MM.1S (cell line): Measurements from ENCODE around the gene PLXNA2.

Experiments used
- DNase-seq: peaks from one replicate; pipeline ENCODE4 v3.0.0-alpha.2; 2015
- H2AFZ ChIP-seq: fragments of 300-600 bp; sonication (generic); 2 replicates; pipeline ENCODE4 v1.6.0; 2016; ENCODE audit warnings: antibody characterized with exemption, low read length
- H3F3A ChIP-seq: fragments of 300-600 bp; sonication (generic); 2 replicates; pipeline ENCODE4 v1.6.1; 2016; ENCODE audit warnings: mild to moderate bottlenecking, antibody characterized with exemption, low read length, moderate library complexity, mixed read lengths; ENCODE audit not compliant: insufficient read depth
- H3K27ac ChIP-seq: fragments of 300-600 bp; sonication (generic); 2 replicates; pipeline ENCODE4 v1.5.1; 2016; ENCODE audit warnings: mild to moderate bottlenecking, low read length
- H3K27me3 ChIP-seq: fragments of 300-600 bp; sonication (generic); replicated peaks from 2 replicates; pipeline ENCODE4 v1.6.0; 2016; ENCODE audit warnings: low read length; ENCODE audit not compliant: insufficient read depth
- H3K36me3 ChIP-seq: fragments of 300-600 bp; sonication (generic); replicated peaks from 2 replicates; pipeline ENCODE4 v1.6.1; 2016; ENCODE audit warnings: mild to moderate bottlenecking, low read length, mixed read lengths; ENCODE audit not compliant: insufficient read depth
- H3K4me1 ChIP-seq: fragments of 300-600 bp; sonication (generic); 2 replicates; pipeline ENCODE4 v1.6.1; 2016; ENCODE audit warnings: low read length, mixed read lengths
- H3K4me2 ChIP-seq: fragments of 300-600 bp; sonication (generic); 2 replicates; pipeline ENCODE4 v1.6.0; 2016; ENCODE audit warnings: low read depth, low read length
- H3K4me3 ChIP-seq: fragments of 300-600 bp; sonication (generic); 2 replicates; pipeline ENCODE4 v1.5.1; 2016; ENCODE audit warnings: low read length, mixed read lengths
- H3K79me2 ChIP-seq: fragments of 300-600 bp; sonication (generic); 2 replicates; pipeline ENCODE4 v1.6.1; 2016; ENCODE audit warnings: mixed run types, low read length, mixed read lengths
- H3K9ac ChIP-seq: fragments of 300-600 bp; sonication (generic); 2 replicates; pipeline ENCODE4 v1.6.1; 2016; ENCODE audit warnings: low read length, mixed read lengths
- H3K9me2 ChIP-seq: fragments of 300-600 bp; sonication (generic); replicated peaks from 2 replicates; pipeline ENCODE4 v1.6.1; 2016; ENCODE audit warnings: mild to moderate bottlenecking, low read length, mixed read lengths; ENCODE audit not compliant: insufficient read depth
- H3K9me3 ChIP-seq: fragments of 300-600 bp; sonication (generic); replicated peaks from 2 replicates; pipeline ENCODE4 v1.6.1; 2016; ENCODE audit warnings: mild to moderate bottlenecking, low read length, mixed read lengths; ENCODE audit not compliant: insufficient read depth
- H4K20me1 ChIP-seq: fragments of 300-600 bp; sonication (generic); 2 replicates; pipeline ENCODE4 v1.6.1; 2016; ENCODE audit warnings: mild to moderate bottlenecking, low read length, moderate library complexity, mixed read lengths; ENCODE audit not compliant: insufficient read depth
- EZH2 ChIP-seq: fragments of 300-600 bp; sonication (generic); optimal IDR thresholded peaks from 2 replicates; pipeline ENCODE3; 2017; ENCODE audit warnings: low read depth, mild to moderate bottlenecking, antibody characterized with exemption, low read length, mixed read lengths
- EZH2phosphoT487 ChIP-seq: fragments of 300-600 bp; sonication (generic); IDR thresholded peaks from 2 replicates; pipeline ENCODE4 v1.6.1; 2018; ENCODE audit warnings: antibody characterized with exemption, low read length
- TF ChIP-seq, protein P1 (sequence below): fragments of 300-600 bp; sonication (generic); IDR thresholded peaks from 2 replicates; pipeline ENCODE4 v1.5.1; 2016; ENCODE audit warnings: antibody characterized with exemption, low read length, mixed read lengths

Gene PLXNA2

DNA sequence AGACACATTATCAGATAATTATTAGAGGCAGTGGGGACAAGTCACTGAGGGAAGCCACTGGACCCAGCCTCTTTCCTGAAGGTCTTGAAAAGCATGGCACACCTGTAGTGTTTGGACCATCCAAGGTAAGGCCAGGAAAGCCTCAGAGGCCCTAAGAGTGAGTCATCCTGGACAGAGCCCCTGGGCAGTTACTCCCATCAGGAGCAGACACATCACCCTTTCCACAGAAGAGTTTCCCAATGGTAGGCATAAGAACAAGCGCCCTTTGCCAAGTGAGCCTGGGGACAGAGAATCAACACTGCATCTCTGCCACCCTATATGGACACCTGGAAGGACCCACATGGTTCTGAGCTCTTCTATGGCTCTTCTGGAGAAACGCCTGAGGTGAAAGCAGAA lies 136.0 kb downstream of the PLXNA2 start:
- Histone ChIP-seq H3K79me2 (no peaks in the 10 kb centered on the region), H3K4me3 (no peak overlapping the region), H3K27me3 (no peaks in the 10 kb centered on the region), H3K9me3 (no peaks in the 10 kb centered on the region), H3K9me2 (no peaks in the 10 kb centered on the region), H3K36me3 (no peaks in the 10 kb centered on the region), H3F3A (no peaks in the 10 kb centered on the region), H3K4me1 (no peaks in the 10 kb centered on the region), H3K9ac (no peak overlapping the region), H2AFZ (no peak overlapping the region), H3K4me2 (no peak overlapping the region), H4K20me1 (no peaks in the 10 kb centered on the region), H3K27ac (no peak overlapping the region)
- DNase-seq: no peak
- TF ChIP-seq EZH2phosphoT487: no peak
- TF ChIP-seq, protein P1, sequence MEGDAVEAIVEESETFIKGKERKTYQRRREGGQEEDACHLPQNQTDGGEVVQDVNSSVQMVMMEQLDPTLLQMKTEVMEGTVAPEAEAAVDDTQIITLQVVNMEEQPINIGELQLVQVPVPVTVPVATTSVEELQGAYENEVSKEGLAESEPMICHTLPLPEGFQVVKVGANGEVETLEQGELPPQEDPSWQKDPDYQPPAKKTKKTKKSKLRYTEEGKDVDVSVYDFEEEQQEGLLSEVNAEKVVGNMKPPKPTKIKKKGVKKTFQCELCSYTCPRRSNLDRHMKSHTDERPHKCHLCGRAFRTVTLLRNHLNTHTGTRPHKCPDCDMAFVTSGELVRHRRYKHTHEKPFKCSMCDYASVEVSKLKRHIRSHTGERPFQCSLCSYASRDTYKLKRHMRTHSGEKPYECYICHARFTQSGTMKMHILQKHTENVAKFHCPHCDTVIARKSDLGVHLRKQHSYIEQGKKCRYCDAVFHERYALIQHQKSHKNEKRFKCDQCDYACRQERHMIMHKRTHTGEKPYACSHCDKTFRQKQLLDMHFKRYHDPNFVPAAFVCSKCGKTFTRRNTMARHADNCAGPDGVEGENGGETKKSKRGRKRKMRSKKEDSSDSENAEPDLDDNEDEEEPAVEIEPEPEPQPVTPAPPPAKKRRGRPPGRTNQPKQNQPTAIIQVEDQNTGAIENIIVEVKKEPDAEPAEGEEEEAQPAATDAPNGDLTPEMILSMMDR: no peak
- no peak for TF ChIP-seq EZH2

DNA sequence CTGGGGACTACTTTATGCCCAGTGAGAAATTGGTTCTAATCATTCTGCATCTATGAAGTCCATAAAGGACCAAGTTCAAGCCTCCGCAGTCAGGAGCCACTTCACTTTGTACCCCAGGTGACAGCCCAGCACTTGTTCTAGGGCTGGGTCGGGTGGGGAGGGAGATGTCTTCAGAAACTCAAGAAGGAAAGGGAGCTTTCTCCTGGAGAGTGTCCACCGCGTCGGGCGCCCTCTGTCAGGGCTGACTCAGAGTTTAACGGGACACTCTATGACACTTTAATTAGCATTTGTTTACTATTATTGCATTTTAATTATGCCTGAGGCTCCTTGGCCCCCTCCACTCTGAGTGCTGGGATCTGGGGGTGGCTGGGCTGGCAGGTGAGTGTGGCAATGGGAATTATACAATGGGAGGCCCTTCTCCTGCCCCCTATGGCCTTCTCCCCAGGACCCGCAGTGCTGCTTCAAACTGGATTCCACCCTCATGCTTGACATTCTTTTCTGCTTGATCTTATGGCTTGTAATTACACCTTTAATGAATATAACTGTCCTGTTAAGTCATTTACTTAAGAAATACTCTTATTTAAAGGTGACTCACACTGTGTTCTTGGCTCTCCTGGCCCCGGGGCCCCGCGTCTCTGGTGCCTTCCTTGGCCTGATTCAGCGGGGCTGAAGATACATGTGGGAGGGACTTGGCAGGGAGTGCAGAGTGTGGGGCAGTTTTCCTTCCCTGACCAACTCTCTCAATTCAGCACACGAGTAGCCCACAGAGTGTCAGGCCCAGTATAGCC lies 136.6 kb downstream of the PLXNA2 start:
- H3F3A ChIP-seq: no peaks in the 10 kb centered on the region
- no peak overlapping the region for H3K9ac ChIP-seq
- H3K9me3 ChIP-seq: no peaks in the 10 kb centered on the region
- DNase-seq: no peak
- H2AFZ ChIP-seq: no peak overlapping the region
- no peaks in the 10 kb centered on the region for H3K9me2 ChIP-seq
- H3K36me3 ChIP-seq: no peaks in the 10 kb centered on the region
- no peaks in the 10 kb centered on the region for H3K27me3 ChIP-seq
- no peak overlapping the region for H3K4me2 ChIP-seq
- no peaks in the 10 kb centered on the region for H4K20me1 ChIP-seq
- no peak for TF ChIP-seq EZH2
- H3K4me3 ChIP-seq: no peak overlapping the region
- no peaks in the 10 kb centered on the region for H3K4me1 ChIP-seq
- H3K27ac ChIP-seq: no peak overlapping the region
- H3K79me2 ChIP-seq: no peaks in the 10 kb centered on the region

DNA sequence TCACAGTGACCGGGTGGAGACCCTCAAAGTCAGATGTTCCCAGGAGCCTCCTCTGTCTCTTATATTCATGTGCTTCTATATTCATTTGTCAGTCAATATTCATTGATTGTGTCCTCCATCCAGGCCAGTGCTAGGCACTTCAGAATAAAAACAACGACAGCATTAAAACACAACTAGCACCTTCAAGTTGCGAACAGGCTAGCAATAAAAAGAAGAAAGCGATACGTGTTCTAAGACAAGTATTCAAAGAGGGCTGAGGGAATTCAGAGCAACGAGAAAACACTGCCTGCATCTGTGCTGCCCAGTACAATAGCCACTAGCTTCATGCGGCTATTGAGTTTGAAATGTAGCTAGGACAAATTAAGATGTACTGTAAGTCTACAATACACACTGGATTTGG lies 138.0 kb downstream of the PLXNA2 start:
- Histone ChIP-seq H3K9ac (no peak overlapping the region), H3K4me2 (no peak overlapping the region), H3K4me3 (no peak overlapping the region), H3K36me3 (no peaks in the 10 kb centered on the region), H3K4me1 (no peaks in the 10 kb centered on the region), H3K79me2 (no peaks in the 10 kb centered on the region), H2AFZ (no peak overlapping the region), H4K20me1 (no peaks in the 10 kb centered on the region), H3K27me3 (no peaks in the 10 kb centered on the region), H3F3A (no peaks in the 10 kb centered on the region), H3K9me3 (no peaks in the 10 kb centered on the region), H3K27ac (no peak overlapping the region), H3K9me2 (no peaks in the 10 kb centered on the region)
- TF ChIP-seq EZH2: no peak
- TF ChIP-seq, protein P1: no peak
- DNase-seq: no peak

DNA sequence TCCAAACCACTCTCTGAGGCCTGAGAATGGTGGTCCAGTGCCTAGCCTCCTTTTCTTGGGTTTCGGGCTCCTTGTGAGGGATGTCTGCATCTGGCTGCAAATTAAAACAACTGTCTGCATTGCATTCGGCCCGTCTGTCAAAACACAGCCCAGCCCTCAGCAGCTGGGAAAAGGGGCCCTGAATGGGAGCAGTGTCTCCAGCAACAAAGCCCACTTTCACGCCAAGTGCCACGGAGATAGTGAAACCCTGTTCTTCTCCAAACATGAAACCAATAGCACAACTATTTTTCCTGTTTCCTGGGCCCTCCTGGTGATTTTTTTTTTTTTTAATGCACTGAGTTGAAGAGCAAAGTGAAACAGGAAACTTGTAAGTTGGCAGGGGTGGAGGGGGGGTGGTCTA lies 138.4 kb downstream of the PLXNA2 start:
- Histone ChIP-seq H3K27me3 (no peaks in the 10 kb centered on the region), H3K4me2 (no peak overlapping the region), H3K4me3 (no peak overlapping the region), H3K9me2 (no peaks in the 10 kb centered on the region), H3K4me1 (no peaks in the 10 kb centered on the region), H3K9me3 (no peaks in the 10 kb centered on the region), H3K27ac (no peak overlapping the region), H3K9ac (no peak overlapping the region), H4K20me1 (no peaks in the 10 kb centered on the region), H3F3A (no peaks in the 10 kb centered on the region), H2AFZ (no peak overlapping the region), H3K36me3 (no peaks in the 10 kb centered on the region), H3K79me2 (no peaks in the 10 kb centered on the region)
- TF ChIP-seq, protein P1: no peak
- no peak for TF ChIP-seq EZH2
- TF ChIP-seq EZH2phosphoT487: no peak
- DNase-seq: no peak
